ENCODE results near the gene CDT1.
A peak's percentile ranks its signal among the peaks of the same experiment; 100 is the strongest.

The CDT1 gene

GRCh38 chr16:88775825-88776224 is 27.8 kb upstream of the CDT1 start:
- Mint-ChIP-seq H3K9me3 (no peaks in the 10 kb centered on the region), H3K27me3 (no peaks in the 10 kb centered on the region), H3K4me1 (peaks cover 20% of the 10 kb centered on the region), H3K36me3 (no peaks in the 10 kb centered on the region), H3K4me3 (no peak overlapping the region), H3K27ac (no peak overlapping the region)

- no peak overlapping the region for H3K27ac Mint-ChIP-seq
- H3K27me3 Mint-ChIP-seq, result no peaks in the 10 kb centered on the region
- H3K36me3 Mint-ChIP-seq, result no peaks in the 10 kb centered on the region
- H3K4me1 Mint-ChIP-seq, result peaks cover 35% of the 10 kb centered on the region
- H3K4me3 Mint-ChIP-seq, result no peak overlapping the region
- no peaks in the 10 kb centered on the region for H3K9me3 Mint-ChIP-seq
These were observed 25.9 kb upstream of the CDT1 start for GRCh38 chr16:88777471-88778270.

GRCh38 chr16:88778271-88778525 is 25.4 kb upstream of the CDT1 start:
- Mint-ChIP-seq H3K27me3 (no peaks in the 10 kb centered on the region), H3K36me3 (no peaks in the 10 kb centered on the region), H3K4me1 (peaks cover 40% of the 10 kb centered on the region), H3K27ac (no peak overlapping the region), H3K9me3 (no peaks in the 10 kb centered on the region), H3K4me3 (no peak overlapping the region)

GRCh38 chr16:88778541-88779065 is 25.0 kb upstream of the CDT1 start:
- H3K4me1 Mint-ChIP-seq, result peaks cover 44% of the 10 kb centered on the region
- no peaks in the 10 kb centered on the region for H3K36me3 Mint-ChIP-seq
- H3K27me3 Mint-ChIP-seq, result no peaks in the 10 kb centered on the region
- no peak overlapping the region for H3K4me3 Mint-ChIP-seq
- no peaks in the 10 kb centered on the region for H3K9me3 Mint-ChIP-seq
- H3K27ac Mint-ChIP-seq, result no peak overlapping the region

- no peak overlapping the region for H3K4me3 Mint-ChIP-seq
- no peaks in the 10 kb centered on the region for H3K9me3 Mint-ChIP-seq
- no peaks in the 10 kb centered on the region for H3K36me3 Mint-ChIP-seq
- no peaks in the 10 kb centered on the region for H3K27me3 Mint-ChIP-seq
- peak overlapping the region; percentile 59 for H3K27ac Mint-ChIP-seq
- H3K4me1 Mint-ChIP-seq, result peaks cover 46% of the 10 kb centered on the region
These were observed 24.0 kb upstream of the CDT1 start for GRCh38 chr16:88779406-88780141.

GRCh38 chr16:88780142-88781062 is 23.2 kb upstream of the CDT1 start:
- Mint-ChIP-seq H3K9me3 (no peaks in the 10 kb centered on the region), H3K36me3 (no peaks in the 10 kb centered on the region), H3K27me3 (no peaks in the 10 kb centered on the region), H3K27ac (peak overlapping the region; percentile 84), H3K4me1 (peaks cover 46% of the 10 kb centered on the region), H3K4me3 (peak overlapping the region; percentile 72)

GRCh38 chr16:88781140-88782077 is 22.2 kb upstream of the CDT1 start:
- H3K9me3 Mint-ChIP-seq, result no peaks in the 10 kb centered on the region
- peaks cover 46% of the 10 kb centered on the region for H3K4me1 Mint-ChIP-seq
- H3K4me3 Mint-ChIP-seq, result peak overlapping the region; percentile 72

GRCh38 chr16:88782454-88783390 is 20.9 kb upstream of the CDT1 start:
- peak overlapping the region; percentile 84 for H3K27ac Mint-ChIP-seq
- no peaks in the 10 kb centered on the region for H3K27me3 Mint-ChIP-seq
- H3K4me1 Mint-ChIP-seq, result peaks cover 46% of the 10 kb centered on the region
- H3K36me3 Mint-ChIP-seq, result no peaks in the 10 kb centered on the region
- H3K4me3 Mint-ChIP-seq, result peak overlapping the region; percentile 72
- H3K9me3 Mint-ChIP-seq, result no peaks in the 10 kb centered on the region

More at GRCh38 chr16:88781140-88782077, 22.2 kb upstream of the CDT1 start:
- no peaks in the 10 kb centered on the region for H3K36me3 Mint-ChIP-seq
- peak overlapping the region; percentile 84 for H3K27ac Mint-ChIP-seq
- H3K27me3 Mint-ChIP-seq, result no peaks in the 10 kb centered on the region

- Mint-ChIP-seq H3K9me3 (no peaks in the 10 kb centered on the region), H3K4me3 (peak overlapping the region; percentile 72), H3K27me3 (no peaks in the 10 kb centered on the region), H3K27ac (peak overlapping the region; percentile 84), H3K36me3 (no peaks in the 10 kb centered on the region), H3K4me1 (peaks cover 46% of the 10 kb centered on the region)
These were observed 20.1 kb upstream of the CDT1 start for GRCh38 chr16:88783391-88784073.

- Mint-ChIP-seq H3K36me3 (no peaks in the 10 kb centered on the region), H3K27me3 (no peaks in the 10 kb centered on the region), H3K4me1 (peaks cover 46% of the 10 kb centered on the region), H3K27ac (peak overlapping the region; percentile 68), H3K4me3 (peak overlapping the region; percentile 82), H3K9me3 (no peaks in the 10 kb centered on the region)
These were observed 19.3 kb upstream of the CDT1 start for GRCh38 chr16:88784074-88784855.

GRCh38 chr16:88784856-88785105 is 18.8 kb upstream of the CDT1 start:
- no peaks in the 10 kb centered on the region for H3K36me3 Mint-ChIP-seq
- H3K4me1 Mint-ChIP-seq, result peaks cover 44% of the 10 kb centered on the region
- no peaks in the 10 kb centered on the region for H3K27me3 Mint-ChIP-seq
- H3K27ac Mint-ChIP-seq, result no peak overlapping the region
- H3K9me3 Mint-ChIP-seq, result no peaks in the 10 kb centered on the region
- H3K4me3 Mint-ChIP-seq, result no peak overlapping the region

- H3K9me3 Mint-ChIP-seq, result no peaks in the 10 kb centered on the region
- H3K36me3 Mint-ChIP-seq, result no peaks in the 10 kb centered on the region
- peak within 1 kb of the TSS; percentile 83 for H3K27ac Mint-ChIP-seq
- H3K4me1 Mint-ChIP-seq, result peaks cover 44% of the 10 kb centered on the region
- peak within 1 kb of the TSS; percentile 82 for H3K4me3 Mint-ChIP-seq
- no peaks in the 10 kb centered on the region for H3K27me3 Mint-ChIP-seq
These were observed 18.3 kb upstream of the CDT1 start, which contains the start of gene PIEZO1 for GRCh38 chr16:88785106-88785924. TSS of gene PIEZO1 (minus strand) at chr16:88785220. CDS start at chr16:88784964, 256 bp downstream.

Data from activated naive CD4-positive, alpha-beta T cell treated with anti-CD3 and anti-CD28 coated beads, Interleukin-2, amount 50 U/mL, for 24 hours (primary cell).